HT-29 (cell line): ENCODE results near the gene PIK3C2G. TPM values are rescaled to one million over a fixed set of nuclear protein-coding genes. Genes with fewer than 3 reads are reported as not detected.

Experiments used
- DNase-seq: peaks from one replicate; pipeline ENCODE4 v3.0.0-alpha.2; 2015; ENCODE audit warnings: low spot score
- total RNA-seq: library from RNA; depleted of rRNA; stranded (reverse); fragments of >200 nt; shearing (Covaris generic); gene quantifications from 2 replicates; pipeline ENCODE4 v1.2.3, GENCODE V29; 2014

PIK3C2G gene
- total RNA-seq, 1 experiment from 2014 or later, result not detected

- DNase-seq, result no peak
These were observed 19.4 kb downstream of the PIK3C2G start for GRCh38 chr12:18280728-18281127.

- no peak for DNase-seq
These were observed 20.6 kb downstream of the PIK3C2G start for GRCh38 chr12:18281941-18282340.

DNA sequence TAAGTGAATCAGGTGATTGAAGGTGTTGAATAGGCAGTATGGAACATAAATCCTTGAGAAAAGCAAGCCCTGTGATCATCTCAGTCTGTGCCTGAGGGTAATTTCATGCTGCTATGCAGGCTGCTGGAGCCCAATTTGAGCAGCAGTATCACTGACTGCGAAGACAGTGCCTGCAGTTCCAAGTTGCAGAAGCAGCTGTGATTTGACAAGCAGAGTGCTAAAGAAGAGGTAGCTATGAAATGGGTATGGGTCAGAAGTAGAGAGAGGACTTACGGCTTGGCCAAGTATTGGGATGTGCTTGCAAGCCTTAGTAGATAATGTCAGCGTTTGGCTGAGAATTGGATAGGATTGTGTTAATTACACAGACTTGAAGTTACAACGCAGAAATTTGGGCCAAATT, 22.5 kb downstream of the PIK3C2G start:
- DNase-seq, result no peak

DNA sequence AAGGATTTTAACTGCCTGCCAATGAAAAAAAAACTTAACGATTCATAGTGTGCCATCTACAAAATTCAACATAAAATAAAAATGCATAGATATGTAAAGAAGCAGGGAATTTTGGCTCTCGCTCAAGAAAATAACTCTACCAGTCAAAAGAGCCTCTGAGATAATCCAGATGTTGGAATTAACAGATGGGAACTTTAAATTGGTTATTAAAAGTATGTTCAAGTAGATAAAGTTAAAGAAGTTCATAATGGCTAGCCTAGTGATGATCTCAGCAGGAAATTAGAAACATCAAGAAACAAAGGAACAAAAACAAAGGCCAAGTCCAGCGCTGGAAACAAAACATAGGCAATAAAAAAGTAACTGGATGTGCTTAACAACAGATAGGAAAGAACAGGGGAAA, 23.1 kb downstream of the PIK3C2G start:
- no peak for DNase-seq

DNA sequence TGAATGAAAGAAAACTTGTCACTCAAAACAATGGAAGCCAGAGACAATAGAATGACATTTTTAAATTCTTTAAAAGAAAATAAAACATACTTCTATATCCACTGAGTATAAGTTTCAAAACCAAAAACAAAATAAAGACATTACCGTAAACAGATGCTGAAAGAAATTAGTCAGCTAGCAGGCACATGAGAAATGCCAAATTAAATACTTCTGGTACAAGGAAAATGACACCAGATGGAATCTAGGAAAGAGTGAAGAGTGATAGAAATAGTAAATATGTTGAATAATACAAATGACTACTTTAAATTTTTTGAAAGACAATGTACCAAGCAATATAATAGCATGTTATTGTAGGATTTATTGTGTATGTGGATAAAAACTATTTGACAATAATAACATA, 23.8 kb downstream of the PIK3C2G start:
- DNase-seq, result no peak

DNA sequence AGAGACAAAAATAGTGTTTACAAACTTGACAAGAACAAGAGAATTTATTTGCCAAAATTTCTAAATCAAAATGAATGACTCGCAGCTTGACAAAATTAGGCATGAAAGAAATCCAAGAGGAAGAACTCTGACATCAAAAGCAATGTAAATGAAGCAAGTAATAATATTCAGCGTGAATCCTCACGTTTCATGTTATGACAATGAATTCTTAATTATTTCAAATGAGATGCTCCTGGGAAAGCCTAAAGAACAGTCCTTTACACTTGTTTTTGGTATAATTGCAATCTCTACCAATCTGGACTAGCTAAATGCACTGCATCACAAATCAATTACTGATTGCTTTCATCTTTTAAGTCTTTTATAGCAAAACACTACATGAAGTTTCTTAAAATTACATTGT, 29.1 kb downstream of the PIK3C2G start:
- DNase-seq, result no peak

DNA sequence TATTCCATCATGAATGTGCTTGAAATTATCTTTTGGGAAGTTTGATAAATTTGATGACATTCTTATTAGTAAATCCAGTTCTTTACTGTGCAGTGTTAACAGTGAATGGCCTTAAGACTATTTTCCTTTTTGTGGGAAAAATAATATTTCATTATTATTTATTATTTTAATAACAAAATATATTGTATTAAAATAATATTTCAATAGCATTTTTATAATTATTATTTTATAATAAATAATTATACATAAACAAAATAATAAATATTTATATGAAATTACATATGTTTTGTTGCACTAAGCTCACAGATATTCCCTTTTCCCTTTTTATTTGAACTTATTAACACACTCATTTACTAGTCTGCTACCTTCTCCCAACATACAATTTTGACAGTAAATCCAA, 33.6 kb downstream of the PIK3C2G start:
- DNase-seq, result no peak

- no peak for DNase-seq
These were observed 35.0 kb downstream of the PIK3C2G start for GRCh38 chr12:18296201-18296908.

DNA sequence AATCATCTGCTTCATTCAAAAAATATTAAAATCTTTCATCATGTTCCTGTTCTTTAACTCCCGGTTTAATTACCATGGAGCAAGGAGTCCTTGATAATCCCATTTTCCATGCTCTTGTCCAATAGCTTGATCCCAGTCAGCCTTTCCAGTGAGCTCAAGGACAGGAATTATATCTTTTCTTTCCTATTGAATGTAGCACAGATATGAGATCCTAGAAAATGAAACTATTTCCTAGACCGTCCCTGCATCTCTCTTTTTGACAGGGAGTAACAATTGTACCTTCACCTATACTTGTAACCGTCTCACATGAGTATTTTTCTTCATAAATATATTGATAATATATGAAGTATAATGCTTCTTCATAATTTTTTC, 35.6 kb downstream of the PIK3C2G start:
- no peak for DNase-seq

DNA sequence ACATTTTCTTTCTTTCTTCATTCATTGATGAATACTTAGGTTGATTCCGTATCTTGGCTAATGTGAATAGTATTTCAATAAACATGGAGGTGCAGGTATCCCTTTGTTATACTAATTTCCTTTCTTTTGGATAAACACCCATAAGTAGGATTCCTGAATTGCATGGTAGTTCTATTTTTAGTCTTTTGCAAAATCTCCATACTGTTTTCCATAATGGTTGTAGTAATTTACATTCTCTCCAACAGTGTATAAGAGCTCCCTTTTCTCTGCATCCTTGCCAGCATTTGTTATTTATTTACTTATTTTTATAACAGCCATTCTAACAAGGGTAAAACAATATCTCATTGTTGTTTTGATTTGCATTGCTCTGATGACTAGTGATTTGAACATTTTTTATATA, 36.6 kb downstream of the PIK3C2G start:
- no peak for DNase-seq

GRCh38 chr12:18302809-18303430, 41.6 kb downstream of the PIK3C2G start:
- no peak for DNase-seq

DNA sequence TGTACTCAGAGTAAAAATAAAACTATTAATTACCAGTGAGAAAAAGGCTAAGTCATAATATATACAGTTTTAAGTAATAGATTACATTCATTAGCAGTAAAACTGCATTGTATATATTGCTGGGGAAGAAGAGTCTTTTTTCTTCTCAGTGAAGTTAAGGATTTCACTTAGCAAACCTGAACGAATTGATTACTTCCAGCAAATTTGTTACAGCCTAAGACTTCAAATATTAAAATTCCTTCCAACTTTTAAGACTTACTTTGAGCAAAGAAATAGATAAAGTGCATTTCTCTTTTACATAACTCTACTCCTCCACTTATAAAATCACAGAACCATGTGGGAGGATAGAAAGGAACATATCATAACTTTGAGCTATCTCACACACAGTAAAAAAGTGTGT, 43.3 kb downstream of the PIK3C2G start:
- no peak for DNase-seq

DNA sequence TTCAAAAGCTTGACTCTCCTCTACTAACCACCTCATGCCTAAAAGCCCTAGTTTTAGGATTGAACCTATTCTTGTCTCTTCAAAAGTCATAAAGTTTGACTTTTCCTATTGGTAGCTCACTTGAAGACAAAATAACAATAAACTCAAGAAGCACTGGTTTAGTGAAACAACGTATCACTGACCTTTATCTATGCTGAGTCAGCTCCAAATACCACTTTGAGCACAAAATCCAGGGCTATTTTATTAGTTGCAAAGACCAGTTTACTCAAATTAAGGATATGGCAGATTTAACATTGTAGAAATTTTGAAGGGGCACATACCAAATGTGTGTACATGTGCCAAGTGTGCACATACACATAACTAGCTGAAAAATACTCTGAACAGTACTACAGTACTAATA, 45.0 kb downstream of the PIK3C2G start:
- no peak for DNase-seq

GRCh38 chr12:18313306-18313705, 52.0 kb downstream of the PIK3C2G start:
- no peak for DNase-seq

- peak; percentile 68 for DNase-seq
These were observed 58.8 kb downstream of the PIK3C2G start for GRCh38 chr12:18320036-18320617.

DNA sequence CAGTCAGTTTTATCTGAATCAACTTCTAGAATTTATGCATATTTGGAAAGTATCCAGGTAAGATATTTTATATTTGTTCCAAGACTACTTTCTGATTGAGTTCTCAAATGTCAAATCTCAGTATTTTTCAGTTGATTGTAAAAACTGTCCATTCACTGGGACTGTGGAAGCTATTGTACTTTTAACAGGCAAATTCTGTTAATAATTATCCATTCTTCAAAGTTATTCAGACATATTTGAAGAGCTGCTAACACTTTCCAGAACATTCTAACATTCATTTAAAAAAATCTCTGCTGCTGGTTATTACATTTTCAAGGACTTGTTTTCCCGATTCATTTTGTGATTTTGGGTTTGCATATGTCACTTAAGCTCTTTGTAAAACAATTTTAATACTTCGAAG, 59.7 kb downstream of the PIK3C2G start:
- DNase-seq, result no peak

DNA sequence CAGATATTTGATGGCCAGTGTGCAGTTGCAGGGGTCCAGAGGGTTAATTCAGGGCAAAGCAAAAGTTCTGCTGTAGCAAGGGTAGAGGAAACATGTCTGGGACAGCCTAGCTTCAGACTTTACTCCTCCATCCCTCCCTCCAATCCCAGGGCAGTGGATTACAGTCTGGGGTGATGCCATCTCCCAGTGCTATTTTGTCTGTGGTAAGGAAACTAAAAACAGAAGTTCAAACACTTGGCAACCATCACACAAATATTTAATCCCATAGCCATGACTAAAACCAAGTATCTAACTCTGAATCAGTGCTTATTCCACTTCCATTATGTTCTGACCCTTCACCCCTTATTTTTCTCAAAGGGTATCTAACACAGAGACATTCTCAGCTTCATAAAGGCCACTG, 61.8 kb downstream of the PIK3C2G start:
- DNase-seq, result no peak

DNA sequence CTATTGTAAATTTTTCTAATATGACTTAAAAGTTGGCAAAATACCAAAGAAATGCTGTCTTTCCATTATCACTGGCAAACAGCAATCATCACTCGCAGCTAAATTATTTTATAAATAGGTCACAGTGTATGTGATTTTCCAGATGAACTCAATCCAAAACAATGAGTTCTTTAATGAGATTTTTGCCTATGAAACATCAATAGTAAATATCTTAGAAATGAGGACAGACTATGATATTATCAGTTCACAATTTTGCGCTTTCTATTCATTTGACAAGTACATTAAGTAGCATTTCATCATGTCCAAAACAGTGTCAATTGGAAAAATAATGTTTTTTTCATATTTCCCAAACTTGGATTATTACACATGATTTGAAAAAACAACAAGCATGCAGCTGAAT, 65.7 kb downstream of the PIK3C2G start:
- DNase-seq, result no peak

GRCh38 chr12:18332173-18332572, 70.9 kb downstream of the PIK3C2G start:
- DNase-seq, result no peak

DNA sequence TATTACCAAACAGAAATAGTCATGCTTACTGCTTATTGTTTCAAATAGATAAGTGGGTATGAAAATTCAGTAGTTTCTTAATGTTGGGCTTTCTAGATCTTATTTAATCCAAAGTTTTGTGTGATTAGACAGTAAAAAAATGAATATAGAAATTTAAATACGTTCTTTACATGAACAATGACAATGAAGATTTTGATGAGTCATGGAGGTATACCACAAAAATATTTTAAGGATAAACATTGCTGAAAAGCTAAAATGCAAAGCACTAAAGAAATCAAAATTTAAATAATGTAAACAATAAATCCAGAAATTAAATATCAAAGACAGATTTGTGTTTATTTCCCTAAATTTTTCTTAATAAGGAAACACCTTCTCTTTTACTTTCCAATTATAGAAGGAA, 78.3 kb downstream of the PIK3C2G start:
- DNase-seq, result no peak

- no peak for DNase-seq
These were observed 78.9 kb downstream of the PIK3C2G start for GRCh38 chr12:18340186-18340585.

DNA sequence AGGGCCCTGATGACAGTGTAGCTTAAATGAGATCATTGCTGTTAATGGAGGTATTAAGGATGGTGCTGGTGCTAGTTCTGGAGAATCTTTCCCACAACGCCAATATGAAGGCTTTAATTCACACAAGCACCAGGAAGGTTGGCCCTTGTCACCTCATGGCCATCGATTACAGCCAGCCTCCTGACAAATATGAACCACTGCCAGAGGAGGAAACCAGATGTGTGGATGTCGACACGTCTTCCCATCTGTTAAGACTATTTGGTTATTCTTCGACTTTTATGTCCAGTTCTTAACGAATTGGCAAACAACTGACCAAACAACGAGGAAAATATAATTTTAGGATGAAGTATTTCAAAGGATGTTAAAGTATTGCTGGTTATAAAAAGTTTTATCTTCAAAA, 79.5 kb downstream of the PIK3C2G start:
- no peak for DNase-seq

- no peak for DNase-seq
These were observed 82.4 kb downstream of the PIK3C2G start for GRCh38 chr12:18343708-18344107.
